ENCODE results near the gene PRR23E. TPM values are rescaled to one million over a fixed set of nuclear protein-coding genes. Genes with fewer than 3 reads are reported as not detected.

Gene PRR23E
- total RNA-seq, 4 donors from 2014 or later = not detected

DNA sequence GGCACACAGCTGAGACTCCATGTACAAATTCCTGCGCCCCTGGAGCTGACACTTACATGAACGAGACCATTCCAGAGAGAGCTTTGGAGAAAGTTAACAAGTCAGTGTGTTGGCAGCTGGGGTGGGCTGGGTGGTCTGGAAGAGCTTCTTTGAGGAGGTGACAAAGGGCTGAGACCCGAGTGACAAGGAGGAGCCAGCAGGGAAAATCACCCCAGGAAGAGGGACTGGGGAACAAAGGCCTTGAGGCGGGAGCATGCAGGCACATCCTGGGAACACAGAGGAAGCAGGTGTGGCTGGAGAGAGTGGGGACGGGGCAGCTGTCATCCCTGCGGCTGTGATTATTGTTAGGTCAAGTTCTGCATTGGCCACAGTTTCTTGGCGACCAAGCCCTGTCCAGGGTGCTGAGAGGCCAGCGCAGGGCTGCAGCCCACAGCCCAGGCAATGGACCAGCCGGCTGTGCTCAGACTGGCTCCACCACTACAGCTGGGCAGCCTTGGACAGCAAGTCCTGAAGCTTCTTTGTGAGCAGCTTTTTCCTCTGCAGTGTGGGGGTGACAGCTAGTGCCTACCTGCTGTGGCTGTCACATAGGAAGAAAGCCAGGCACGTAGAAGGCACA, 34.2 kb upstream of the PRR23E start:
- Histone ChIP-seq H3K27ac (no peak overlapping the region), H3K4me1 (peaks cover 0 to 6% (median 0%) of the 10 kb centered on the region in 3 donors), H3K27me3 (peaks cover 0 to 70% (median 0%) of the 10 kb centered on the region in 4 donors), H3K36me3 (no peaks in the 10 kb centered on the region), H3K9me3 (no peaks in the 10 kb centered on the region), H3K4me3 (no peak overlapping the region)
- no peak for TF ChIP-seq POLR2A (IDR thresholded peaks at IDR 0.05)
- no peak for TF ChIP-seq CTCF (IDR thresholded peaks at IDR 0.05)
- intact Hi-C loops (cut with DNase I) = no loop called here
- no peak for DNase-seq
- 43 to 54% methylated on average over 6 to 8 of the region's 10 CpGs for WGBS, 2 donors

- Histone ChIP-seq H3K36me3 (no peaks in the 10 kb centered on the region), H3K27me3 (peaks cover 0 to 76% (median 0%) of the 10 kb centered on the region in 4 donors), H3K4me1 (peaks cover 0 to 6% (median 0%) of the 10 kb centered on the region in 3 donors), H3K9me3 (no peaks in the 10 kb centered on the region), H3K4me3 (no peak overlapping the region), H3K27ac (no peak overlapping the region)
- 29 to 77% methylated on average over 2 to 5 of the region's 7 CpGs for WGBS, 2 donors
- DNase-seq = no peak
- intact Hi-C loops (cut with DNase I) = no loop called here
- TF ChIP-seq CTCF (IDR thresholded peaks at IDR 0.05) (no peak), POLR2A (IDR thresholded peaks at IDR 0.05) (no peak)
Observed at GRCh38 chr3:127159543-127159942, 33.4 kb upstream of the PRR23E start.

- H3K4me3 ChIP-seq = no peak overlapping the region
- intact Hi-C loops (cut with DNase I) = no loop called here
- H3K27ac ChIP-seq = no peak overlapping the region
- TF ChIP-seq CTCF (IDR thresholded peaks at IDR 0.05) = no peak
- TF ChIP-seq POLR2A (IDR thresholded peaks at IDR 0.05) = no peak
- H3K9me3 ChIP-seq = no peaks in the 10 kb centered on the region
- DNase-seq = no peak
- peaks cover 0 to 75% (median 0%) of the 10 kb centered on the region in 4 donors for H3K27me3 ChIP-seq
- no peaks in the 10 kb centered on the region for H3K36me3 ChIP-seq
- 96 to 100% methylated on average over 2 of the region's 2 CpGs for WGBS, 2 donors
- peaks cover 0 to 6% (median 0%) of the 10 kb centered on the region in 3 donors for H3K4me1 ChIP-seq
Observed at GRCh38 chr3:127161236-127161635, 31.7 kb upstream of the PRR23E start.

DNA sequence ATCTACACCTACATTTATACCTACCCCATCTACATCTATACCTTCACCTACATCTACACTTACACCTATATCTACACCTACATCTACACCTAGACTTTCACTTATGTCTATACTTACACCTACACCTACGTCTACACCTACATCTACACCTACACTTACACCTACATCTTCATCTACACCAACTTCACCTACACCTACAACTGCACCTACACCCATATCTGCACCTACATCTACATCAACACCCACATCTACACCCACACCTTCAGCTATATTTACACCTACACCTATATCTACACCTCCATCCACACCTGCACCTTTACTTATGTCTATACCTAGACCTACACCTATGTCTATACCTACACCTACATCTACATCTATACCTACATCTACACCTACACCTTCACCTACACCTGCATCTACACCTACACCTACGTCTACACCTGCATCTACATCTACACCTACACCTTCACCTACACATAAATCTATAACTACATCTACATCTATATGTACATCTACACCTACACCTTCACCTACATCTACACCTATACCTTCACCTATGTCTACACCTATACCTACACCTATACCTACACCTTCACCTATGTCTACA, 30.9 kb upstream of the PRR23E start:
- no peak for DNase-seq
- H3K27me3 ChIP-seq = peaks cover 0 to 68% (median 0%) of the 10 kb centered on the region in 4 donors

More for the DNA sequence above, 30.9 kb upstream of the PRR23E start:
- H3K4me3 ChIP-seq = no peak overlapping the region
- no peaks in the 10 kb centered on the region for H3K36me3 ChIP-seq
- H3K9me3 ChIP-seq = no peaks in the 10 kb centered on the region
- peaks cover 0 to 6% (median 0%) of the 10 kb centered on the region in 3 donors for H3K4me1 ChIP-seq
- TF ChIP-seq POLR2A (IDR thresholded peaks at IDR 0.05) = no peak
- TF ChIP-seq CTCF (IDR thresholded peaks at IDR 0.05) = no peak
- H3K27ac ChIP-seq = no peak overlapping the region
- intact Hi-C loops (cut with DNase I) = no loop called here
- WGBS, 2 donors = 78 to 87% methylated on average over 2 of the region's 2 CpGs

Data from esophagus squamous epithelium (tissue), 5 donors.